Caco-2 (cell line): ENCODE data around the gene AMZ2. TPM values are rescaled to one million over a fixed set of nuclear protein-coding genes. Genes with fewer than 3 reads are reported as not detected.
"Not testable (repeated sequence)": the region's sequence is repeated elsewhere in the genome, so short reads cannot be mapped to it uniquely, and the experiment has no call there.

Source experiments
- BruUV-seq: library from RNA; stranded (reverse); fragments of 400-500 nt; replicated peaks from 2 replicates; lab custom pipeline; 2021; lab: Mats Ljungman, UMichigan
- CTCF ChIA-PET: fragments of 300-600 bp; sonication (Branson Sonifier 250); formaldehyde crosslinking; loops from one replicate; lab custom pipeline; 2022; ENCODE audit warnings: antibody characterized with exemption; lab: Charles Lee
- POLR2A ChIA-PET: fragments of 300-600 bp; sonication (Branson Sonifier 250); formaldehyde crosslinking; loops from one replicate; lab custom pipeline; 2022; ENCODE audit warnings: antibody characterized with exemption; lab: Charles Lee
- DNase-seq, 2 experiments: peaks; one replicate each; pipeline versions ENCODE4 v3.0.0 to v3.0.0-alpha.2; 2020 to 2022
- H3K27me3 ChIP-seq: replicated peaks from 2 replicates; pipeline ENCODE4 v1.6.0; 2011; ENCODE audit warnings: low read length; ENCODE audit not compliant: control insufficient read depth, insufficient read depth
- H3K36me3 ChIP-seq: 2 replicates; pipeline ENCODE4 v1.5.1; 2011; ENCODE audit warnings: low read length; ENCODE audit not compliant: control insufficient read depth, insufficient read depth
- H3K4me1 ChIP-seq: fragments of 250-450 bp; sonication (Bioruptor Pico); 2 replicates; pipeline ENCODE4 v1.5.1; 2020; ENCODE audit warnings: mild to moderate bottlenecking
- H3K4me3 ChIP-seq: 2 replicates; pipeline ENCODE4 v1.5.1; 2011; ENCODE audit warnings: low read depth, mild to moderate bottlenecking, control low read depth, low read length
- H3K9me3 ChIP-seq: fragments of 250-450 bp; sonication (Bioruptor Pico); 2 replicates; pipeline ENCODE4 v1.5.1; 2020; ENCODE audit warnings: mild to moderate bottlenecking, moderate library complexity
- H3K27ac Mint-ChIP-seq: one replicate; pipeline ENCODE4 v1.8.0; 2022; ENCODE audit warnings: mixed read lengths; ENCODE audit not compliant: unreplicated experiment
- H3K27me3 Mint-ChIP-seq: one replicate; pipeline ENCODE4 v1.8.0; 2022; ENCODE audit warnings: mixed read lengths; ENCODE audit not compliant: insufficient read depth, unreplicated experiment
- H3K36me3 Mint-ChIP-seq: one replicate; pipeline ENCODE4 v1.8.0; 2022; ENCODE audit warnings: mild to moderate bottlenecking, mixed read lengths; ENCODE audit not compliant: insufficient read depth, unreplicated experiment
- H3K4me1 Mint-ChIP-seq: one replicate; pipeline ENCODE4 v1.8.0; 2022; ENCODE audit warnings: low read depth, mixed read lengths; ENCODE audit not compliant: unreplicated experiment
- H3K4me3 Mint-ChIP-seq: one replicate; pipeline ENCODE4 v1.8.0; 2022; ENCODE audit warnings: mild to moderate bottlenecking, moderate library complexity, mixed read lengths; ENCODE audit not compliant: unreplicated experiment
- H3K9me3 Mint-ChIP-seq: one replicate; pipeline ENCODE4 v1.8.0; 2022; ENCODE audit warnings: mixed read lengths; ENCODE audit not compliant: unreplicated experiment
- CTCF ChIP-seq, 2 experiments: fragments of 200-600 bp in 1 of 2; IDR thresholded peaks; 1 replicate in 1 of 2; 2 replicates in 1 of 2; pipeline versions ENCODE4 v1.5.1 to v1.8.0; 2011 to 2022; ENCODE audit warnings: antibody characterized with exemption in 1 of 2, control low read depth in 1 of 2, inconsistent platforms in 1 of 2, low read depth in 1 of 2, low read length in 1 of 2, mild to moderate bottlenecking in 1 of 2, moderate library complexity in 1 of 2; ENCODE audit not compliant: insufficient read depth in 1 of 2, severe bottlenecking in 1 of 2, unreplicated experiment in 1 of 2
- intact Hi-C: fragments of 100-400 bp; cut with micrococcal nuclease; formaldehyde crosslinking; loops from one replicate; pipeline ENCODE4 v1.10.0; 2022; ENCODE audit not compliant: unreplicated experiment
- total RNA-seq: library from RNA; stranded (reverse); gene quantifications from 2 replicates; pipeline ENCODE4 v1.2.3, GENCODE V29; 2022

AMZ2 gene
- total RNA-seq, 1 experiment from 2014 or later, result 60.2 TPM

- TF ChIP-seq CTCF (IDR thresholded peaks at IDR 0.05; ENCODE audit: insufficient read depth in 1 of 2, low read depth in 1 of 2, low read length in 1 of 2, severe bottlenecking in 1 of 2, unreplicated experiment in 1 of 2), result no peak
- no peak for DNase-seq
- Mint-ChIP-seq H3K27ac (no peak overlapping the region), H3K9me3 (no peaks in the 10 kb centered on the region), H3K4me1 (no peaks in the 10 kb centered on the region), H3K36me3 (no peaks in the 10 kb centered on the region), H3K4me3 (no peak overlapping the region), H3K27me3 (peaks cover 4% of the 10 kb centered on the region)
- ChIA-PET CTCF (no interaction called here), POLR2A (no interaction called here)
- no peaks in the 10 kb centered on the region for H3K9me3 ChIP-seq
- H3K36me3 ChIP-seq, result no peaks in the 10 kb centered on the region
- no TSS peak for BruUV-seq
- H3K4me1 ChIP-seq, result peaks cover 3% of the 10 kb centered on the region
- no peaks in the 10 kb centered on the region for H3K27me3 ChIP-seq
- intact Hi-C loops, result no loop called here
- H3K4me3 ChIP-seq, result no peak overlapping the region
Observed at GRCh38 chr17:68207651-68208253, 40.1 kb upstream of the AMZ2 start.

GRCh38 chr17:68208651-68209050 lies 39.2 kb upstream of the AMZ2 start:
- H3K4me3 Mint-ChIP-seq, intact Hi-C loops, H3K4me1 Mint-ChIP-seq, POLR2A ChIA-PET, DNase-seq, H3K4me3 ChIP-seq, H3K27me3 Mint-ChIP-seq, H3K36me3 ChIP-seq, H3K9me3 ChIP-seq, H3K4me1 ChIP-seq, BruUV-seq, H3K9me3 Mint-ChIP-seq, H3K27me3 ChIP-seq, H3K27ac Mint-ChIP-seq, H3K36me3 Mint-ChIP-seq: not testable (repeated sequence)
- CTCF ChIA-PET, result interaction anchor here (0.7 kb wide), 1 partner anchor 78 kb away, joined by 3 read pairs; no protein-coding TSS in a partner anchor

- DNase-seq, BruUV-seq: not testable (repeated sequence)
Observed at GRCh38 chr17:68209191-68209900, 38.5 kb upstream of the AMZ2 start.

GRCh38 chr17:68210570-68211315 lies 37.1 kb upstream of the AMZ2 start:
- intact Hi-C loops, result no loop called here
- Histone ChIP-seq H3K36me3 (no peaks in the 10 kb centered on the region), H3K4me1 (no peaks in the 10 kb centered on the region), H3K27me3 (no peaks in the 10 kb centered on the region), H3K4me3 (no peak overlapping the region), H3K9me3 (no peaks in the 10 kb centered on the region)
- BruUV-seq, result no TSS peak
- H3K36me3 Mint-ChIP-seq, result no peaks in the 10 kb centered on the region
- H3K9me3 Mint-ChIP-seq, result no peaks in the 10 kb centered on the region
- no peaks in the 10 kb centered on the region for H3K4me1 Mint-ChIP-seq
- no peak for TF ChIP-seq CTCF (IDR thresholded peaks at IDR 0.05; ENCODE audit: insufficient read depth in 1 of 2, low read depth in 1 of 2, low read length in 1 of 2, severe bottlenecking in 1 of 2, unreplicated experiment in 1 of 2)
- no peaks in the 10 kb centered on the region for H3K27me3 Mint-ChIP-seq
- ChIA-PET CTCF (no interaction called here), POLR2A (no interaction called here)
- no peak overlapping the region for H3K4me3 Mint-ChIP-seq
- no peak overlapping the region for H3K27ac Mint-ChIP-seq
- no peak for DNase-seq

More at GRCh38 chr17:68209191-68209900, 38.5 kb upstream of the AMZ2 start:
- H3K4me1 Mint-ChIP-seq, H3K9me3 ChIP-seq, H3K27ac Mint-ChIP-seq, intact Hi-C loops, H3K27me3 ChIP-seq, CTCF ChIA-PET, H3K4me3 ChIP-seq, H3K36me3 ChIP-seq, H3K36me3 Mint-ChIP-seq, H3K4me1 ChIP-seq, POLR2A ChIA-PET, H3K4me3 Mint-ChIP-seq, H3K9me3 Mint-ChIP-seq, H3K27me3 Mint-ChIP-seq: not testable (repeated sequence)

GRCh38 chr17:68213428-68214411 lies 34.1 kb upstream of the AMZ2 start:
- H3K27me3 ChIP-seq, intact Hi-C loops, H3K9me3 Mint-ChIP-seq, H3K36me3 Mint-ChIP-seq, BruUV-seq, H3K4me3 Mint-ChIP-seq, DNase-seq, H3K36me3 ChIP-seq, POLR2A ChIA-PET, CTCF ChIA-PET, H3K4me1 Mint-ChIP-seq, H3K9me3 ChIP-seq, H3K27ac Mint-ChIP-seq, H3K27me3 Mint-ChIP-seq, H3K4me1 ChIP-seq, H3K4me3 ChIP-seq: not testable (repeated sequence)
